ENCODE data around the gene SMPD2.

SMPD2 gene, protein sequence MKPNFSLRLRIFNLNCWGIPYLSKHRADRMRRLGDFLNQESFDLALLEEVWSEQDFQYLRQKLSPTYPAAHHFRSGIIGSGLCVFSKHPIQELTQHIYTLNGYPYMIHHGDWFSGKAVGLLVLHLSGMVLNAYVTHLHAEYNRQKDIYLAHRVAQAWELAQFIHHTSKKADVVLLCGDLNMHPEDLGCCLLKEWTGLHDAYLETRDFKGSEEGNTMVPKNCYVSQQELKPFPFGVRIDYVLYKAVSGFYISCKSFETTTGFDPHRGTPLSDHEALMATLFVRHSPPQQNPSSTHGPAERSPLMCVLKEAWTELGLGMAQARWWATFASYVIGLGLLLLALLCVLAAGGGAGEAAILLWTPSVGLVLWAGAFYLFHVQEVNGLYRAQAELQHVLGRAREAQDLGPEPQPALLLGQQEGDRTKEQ

DNA sequence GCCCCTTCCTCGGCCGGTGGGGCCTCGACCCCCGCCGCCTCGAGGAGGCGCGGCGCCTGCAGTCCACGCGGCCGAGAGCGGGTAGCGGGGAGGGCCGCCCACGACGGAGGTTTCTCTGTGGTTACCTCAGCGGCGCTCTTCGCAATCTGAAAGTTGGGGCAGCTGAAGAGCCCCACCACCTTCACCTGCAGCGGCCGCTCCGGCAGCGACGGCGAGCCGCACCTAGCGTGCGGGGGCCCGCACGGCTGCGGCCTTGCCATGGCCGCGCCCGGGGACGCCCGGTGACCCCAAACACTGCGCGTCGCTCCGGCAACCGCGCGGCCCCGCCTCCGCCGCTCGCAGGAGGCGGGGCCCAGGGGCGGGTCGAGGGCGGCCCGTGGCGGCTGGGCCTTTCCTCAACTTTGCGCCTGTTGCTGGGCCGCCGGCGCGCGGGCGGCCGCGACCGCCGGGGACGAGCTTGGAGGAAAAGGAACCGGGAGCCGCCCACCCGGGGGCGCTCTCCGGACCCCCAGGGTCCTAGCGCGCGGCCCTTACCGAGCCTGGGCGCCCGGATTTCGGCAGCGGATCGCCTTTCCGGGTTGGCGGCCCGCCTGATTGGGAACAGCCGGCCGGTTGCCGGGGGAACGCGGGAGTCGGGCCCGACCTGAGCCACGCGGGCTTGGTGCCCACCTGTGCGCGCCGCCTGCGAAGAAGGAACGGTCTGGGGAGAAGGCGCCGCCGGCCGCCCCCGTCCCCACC is at the start of gene SMPD2, which contains the start of gene PPIL6:
SMPD2 (plus strand) TSS at position 394 of the 738 bp plus-strand sequence. CDS start 398 bp downstream, outside the sequence.
PPIL6 (minus strand) TSS at position 298 of the 738 bp plus-strand sequence; CDS start at position 260, 38 bp downstream.
- peak; percentile 86 to 89 for ATAC-seq

DNA sequence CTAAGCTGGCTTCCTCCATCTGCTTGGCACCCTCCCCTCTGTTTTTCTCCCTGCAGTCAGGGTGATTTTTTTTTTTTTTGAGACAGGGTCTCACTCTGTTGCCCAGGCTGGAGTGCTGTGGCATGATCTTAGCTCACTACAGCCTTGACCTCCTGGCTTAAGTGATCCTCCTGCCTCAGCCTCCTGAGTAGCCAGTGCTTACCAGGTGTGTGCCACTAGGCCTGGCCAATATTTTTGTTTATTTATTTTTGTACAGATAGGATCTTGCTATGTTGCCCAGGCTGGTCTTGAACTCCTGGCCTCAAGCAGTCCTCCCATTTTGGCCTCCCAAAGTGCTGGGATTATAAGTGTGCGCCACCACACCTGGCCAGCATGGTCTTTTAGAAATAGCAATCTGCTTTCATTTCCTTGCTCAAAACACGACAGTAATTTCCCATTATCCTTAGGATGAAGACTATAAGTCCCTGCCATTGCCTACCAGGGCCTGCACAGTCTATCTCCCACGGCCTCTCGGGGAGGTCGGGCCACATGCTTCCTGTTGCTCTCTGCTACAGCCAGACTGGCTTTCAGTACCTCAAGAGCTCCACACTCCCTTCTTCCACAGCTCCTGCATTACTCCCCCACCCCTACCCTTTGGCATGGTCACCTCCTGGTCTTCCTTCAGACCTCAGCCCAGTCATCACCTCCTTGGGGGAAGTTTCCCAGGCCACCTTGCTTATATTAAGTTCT is 47.2 kb upstream of the SMPD2 start:
- no peak for ATAC-seq

- no peak for ATAC-seq
Observed at GRCh38 chr6:109393886-109394281, 46.6 kb upstream of the SMPD2 start.

- ATAC-seq, result no peak
Observed at GRCh38 chr6:109396046-109396718, 44.3 kb upstream of the SMPD2 start.

DNA sequence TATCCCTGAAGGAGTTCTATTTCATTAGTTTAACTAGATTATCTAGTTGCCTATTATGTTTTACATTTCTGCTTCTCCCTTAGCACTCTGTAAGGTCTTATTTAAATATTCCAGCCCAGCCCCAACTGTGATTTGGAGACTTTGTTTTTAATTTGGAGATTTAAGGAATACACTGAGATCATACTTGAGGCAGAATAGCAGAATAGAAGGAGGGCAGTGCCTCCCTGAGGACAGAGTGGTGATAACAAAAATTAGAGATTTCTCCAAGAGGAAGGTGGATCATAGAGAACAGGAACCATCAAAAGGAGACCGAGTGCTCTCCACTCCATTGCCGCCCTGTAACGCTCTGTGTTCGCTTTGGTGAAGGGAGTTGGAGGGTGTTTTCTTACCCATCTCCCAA is 43.5 kb upstream of the SMPD2 start:
- no peak for ATAC-seq

DNA sequence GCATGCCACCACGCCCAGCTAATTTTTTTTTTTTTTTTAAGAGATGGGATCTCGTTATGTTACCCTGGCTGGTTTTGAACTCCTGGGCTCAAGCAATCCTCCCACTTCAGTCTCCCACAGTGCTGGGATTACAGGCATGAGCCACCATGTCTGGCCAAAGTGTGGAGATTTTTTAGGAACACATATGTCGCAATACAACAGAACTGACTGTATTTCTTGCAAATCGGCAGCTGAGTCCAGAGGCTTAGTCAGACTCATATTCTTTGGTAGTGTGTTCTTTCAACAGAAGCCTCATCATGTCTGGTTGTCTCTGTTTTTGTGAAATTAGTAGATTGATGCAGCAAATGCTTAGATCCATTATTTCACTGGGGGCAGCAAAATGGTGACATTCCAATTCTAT is 34.3 kb upstream of the SMPD2 start:
- no peak for ATAC-seq

DNA sequence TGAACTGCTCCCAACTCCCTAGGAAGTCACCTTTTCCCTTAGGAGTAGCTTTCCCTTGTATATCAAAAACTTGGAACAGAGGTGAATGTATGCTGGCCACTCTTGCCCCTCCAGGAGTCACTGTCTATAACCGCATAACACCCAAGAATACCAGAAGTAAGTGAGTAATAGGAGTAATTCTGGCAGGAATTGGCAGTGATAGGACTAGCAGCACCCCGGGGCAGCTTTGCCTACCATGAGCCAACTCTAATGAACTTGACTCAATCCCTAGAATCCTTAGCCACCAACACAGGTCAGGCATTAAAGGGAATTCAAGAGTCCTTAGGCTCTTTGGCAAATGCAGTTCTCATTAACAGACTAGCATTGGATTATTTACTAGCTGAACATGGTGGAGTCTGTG is 29.5 kb upstream of the SMPD2 start:
- ATAC-seq, result no peak

DNA sequence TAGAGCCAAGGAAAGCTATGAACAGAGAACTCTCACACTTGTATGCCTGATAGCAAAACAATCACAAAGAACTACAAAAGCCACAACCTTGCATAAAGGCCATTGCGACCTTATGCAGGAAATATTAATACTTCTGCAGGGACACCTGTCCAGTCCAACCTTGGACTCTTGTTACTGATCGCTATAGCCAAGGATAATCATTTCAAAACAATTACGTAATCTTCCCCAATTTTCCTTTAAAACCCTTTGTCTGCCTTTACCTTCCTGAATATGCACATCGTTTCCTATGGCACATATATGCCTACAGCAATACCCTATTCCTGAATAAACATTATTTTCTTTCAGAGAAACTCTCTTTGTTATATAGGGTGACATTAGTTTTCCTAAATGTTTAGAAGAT is 22.9 kb upstream of the SMPD2 start:
- no peak for ATAC-seq

GRCh38 chr6:109420751-109421150 is 19.8 kb upstream of the SMPD2 start:
- no peak for ATAC-seq

- ATAC-seq, result no peak
Observed at GRCh38 chr6:109421184-109421583, 19.3 kb upstream of the SMPD2 start.

DNA sequence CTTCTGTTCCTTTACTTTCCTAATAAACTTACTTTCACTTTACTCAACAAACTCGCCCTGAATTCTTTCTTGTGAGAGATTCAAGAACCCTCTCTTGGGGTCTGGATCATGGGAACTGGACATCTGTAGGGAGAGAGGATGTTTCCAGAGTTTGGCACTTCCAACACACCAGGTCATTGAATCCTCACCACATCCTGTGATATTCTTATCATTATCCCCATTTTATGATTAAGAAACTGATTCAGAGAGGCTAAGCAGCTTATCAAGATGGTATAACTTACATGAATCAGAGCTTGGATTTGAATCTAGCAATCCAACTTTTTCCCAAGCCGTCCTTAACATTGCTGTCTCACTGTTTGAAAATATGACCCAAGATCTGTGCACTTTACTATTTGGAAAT is 15.6 kb upstream of the SMPD2 start:
- no peak for ATAC-seq

GRCh38 chr6:109428889-109429477 is 11.5 kb upstream of the SMPD2 start:
- no peak for ATAC-seq

DNA sequence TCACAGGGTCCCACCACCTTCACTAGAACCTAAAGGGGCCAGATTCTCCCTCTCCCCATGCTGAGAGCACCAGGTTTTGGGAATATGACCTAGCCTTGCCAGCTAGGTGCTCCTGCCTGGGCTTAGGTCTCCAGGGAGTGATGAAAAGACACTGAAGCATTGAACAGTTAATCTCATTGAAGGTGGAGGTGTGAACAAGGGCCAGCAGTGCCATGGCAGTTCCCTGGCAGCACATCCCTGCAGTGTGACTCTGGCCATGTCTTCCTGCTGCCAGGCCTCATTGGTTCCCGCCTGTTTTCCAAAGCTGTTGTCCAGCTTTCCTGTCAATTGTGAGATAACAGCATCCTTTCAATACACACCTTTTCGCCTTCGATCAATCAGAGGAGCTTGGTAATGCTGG is 11.0 kb upstream of the SMPD2 start:
- no peak for ATAC-seq

DNA sequence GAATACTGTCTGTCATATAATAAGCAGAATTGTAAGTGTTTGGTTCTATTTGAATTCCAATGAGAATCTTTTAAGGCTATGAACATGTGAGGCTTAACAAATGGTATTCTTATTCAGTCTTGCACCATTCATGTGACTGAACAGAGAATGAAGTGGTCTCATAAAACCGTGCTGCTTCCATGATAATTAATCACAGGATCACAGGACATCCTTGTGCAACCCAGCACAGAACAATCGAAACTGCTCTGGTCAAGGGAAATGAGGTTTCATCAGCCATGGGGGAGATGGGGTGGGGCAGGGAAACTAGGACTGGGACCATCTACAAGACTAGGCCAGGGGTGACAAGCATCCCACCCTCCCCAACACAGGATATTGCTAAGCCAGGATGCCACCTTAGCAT is 6.1 kb upstream of the SMPD2 start:
- ATAC-seq, result no peak

DNA sequence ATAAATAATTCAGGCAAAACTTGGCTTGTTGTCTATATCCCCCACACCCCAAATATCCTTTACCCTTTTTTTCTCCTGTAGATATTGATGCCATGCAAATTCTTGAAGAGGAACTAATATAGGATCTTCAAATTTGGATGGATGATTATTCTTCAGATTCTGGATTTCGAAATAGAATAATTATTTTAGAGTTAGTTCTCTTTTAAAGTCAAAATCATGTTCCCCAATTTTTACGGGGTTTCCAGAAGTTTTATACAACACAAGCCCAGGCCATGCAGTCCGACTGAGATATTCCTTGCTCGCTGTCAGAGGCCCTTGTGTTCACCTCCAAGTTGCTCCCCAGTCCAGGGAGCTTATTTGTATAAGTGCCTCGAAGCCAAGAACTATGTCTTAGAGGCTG is 4.5 kb upstream of the SMPD2 start:
- ATAC-seq, result no peak

DNA sequence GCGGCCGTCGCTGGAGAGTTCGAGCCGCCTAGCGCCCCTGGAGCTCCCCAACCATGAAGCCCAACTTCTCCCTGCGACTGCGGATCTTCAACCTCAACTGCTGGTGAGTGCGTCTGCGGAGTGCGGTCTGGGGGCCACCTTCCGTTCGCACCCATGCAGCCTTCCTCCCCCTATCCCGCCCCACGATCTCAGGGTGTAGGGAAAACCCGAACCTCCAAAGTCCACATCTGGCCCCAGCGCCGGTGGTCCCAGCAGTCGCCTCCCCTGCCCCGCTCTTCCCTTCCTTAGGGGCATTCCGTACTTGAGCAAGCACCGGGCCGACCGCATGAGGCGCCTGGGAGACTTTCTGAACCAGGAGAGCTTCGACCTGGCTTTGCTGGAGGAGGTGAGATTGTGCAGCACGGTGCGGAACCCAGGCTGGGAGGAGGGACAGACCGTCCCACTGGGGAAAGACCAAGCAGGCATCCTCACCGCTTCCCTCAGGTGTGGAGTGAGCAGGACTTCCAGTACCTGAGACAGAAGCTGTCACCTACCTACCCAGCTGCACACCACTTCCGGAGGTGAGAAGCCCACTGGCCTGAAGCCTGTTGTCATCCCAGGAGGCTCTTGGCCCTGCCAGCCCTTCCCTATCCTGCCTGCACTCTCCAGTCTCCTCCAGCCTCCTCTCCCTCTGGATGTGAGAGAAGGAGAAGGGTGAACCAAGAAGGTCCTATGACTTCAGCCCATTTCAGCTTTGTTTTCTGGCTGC is 719 bp downstream of the SMPD2 start:
- peak; percentile 24 to 25 for ATAC-seq

DNA sequence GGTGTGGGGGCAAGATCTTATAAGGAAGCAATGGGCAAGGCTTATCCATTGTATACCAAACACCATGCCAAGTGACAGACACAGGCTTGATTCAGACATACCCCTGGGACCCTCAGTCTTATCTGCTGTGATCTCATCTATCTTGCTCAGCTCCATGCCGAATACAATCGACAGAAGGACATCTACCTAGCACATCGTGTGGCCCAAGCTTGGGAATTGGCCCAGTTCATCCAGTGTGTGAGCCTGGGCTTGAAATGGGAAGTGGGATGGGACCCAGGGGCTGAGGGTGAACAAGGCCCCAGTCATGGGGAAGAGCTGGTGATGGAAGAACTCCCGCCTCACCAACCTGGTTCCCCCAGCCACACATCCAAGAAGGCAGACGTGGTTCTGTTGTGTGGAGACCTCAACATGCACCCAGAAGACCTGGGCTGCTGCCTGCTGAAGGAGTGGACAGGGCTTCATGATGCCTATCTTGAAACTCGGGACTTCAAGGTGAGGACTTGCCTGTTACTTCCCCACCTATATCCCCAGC is 1.9 kb downstream of the SMPD2 start:
- ATAC-seq, result no peak

DNA sequence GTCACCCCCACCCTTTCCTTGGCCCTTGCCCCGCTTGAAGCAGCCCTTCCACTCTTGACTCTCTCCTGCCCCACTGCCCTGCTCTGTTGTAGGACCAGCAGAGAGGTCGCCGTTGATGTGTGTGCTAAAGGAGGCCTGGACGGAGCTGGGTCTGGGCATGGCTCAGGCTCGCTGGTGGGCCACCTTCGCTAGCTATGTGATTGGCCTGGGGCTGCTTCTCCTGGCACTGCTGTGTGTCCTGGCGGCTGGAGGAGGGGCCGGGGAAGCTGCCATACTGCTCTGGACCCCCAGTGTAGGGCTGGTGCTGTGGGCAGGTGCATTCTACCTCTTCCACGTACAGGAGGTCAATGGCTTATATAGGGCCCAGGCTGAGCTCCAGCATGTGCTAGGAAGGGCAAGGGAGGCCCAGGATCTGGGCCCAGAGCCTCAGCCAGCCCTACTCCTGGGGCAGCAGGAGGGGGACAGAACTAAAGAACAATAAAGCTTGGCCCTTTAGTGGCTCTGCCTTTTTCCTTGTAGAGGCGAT is 3.0 kb downstream of the SMPD2 start:
- ATAC-seq, result no peak

DNA sequence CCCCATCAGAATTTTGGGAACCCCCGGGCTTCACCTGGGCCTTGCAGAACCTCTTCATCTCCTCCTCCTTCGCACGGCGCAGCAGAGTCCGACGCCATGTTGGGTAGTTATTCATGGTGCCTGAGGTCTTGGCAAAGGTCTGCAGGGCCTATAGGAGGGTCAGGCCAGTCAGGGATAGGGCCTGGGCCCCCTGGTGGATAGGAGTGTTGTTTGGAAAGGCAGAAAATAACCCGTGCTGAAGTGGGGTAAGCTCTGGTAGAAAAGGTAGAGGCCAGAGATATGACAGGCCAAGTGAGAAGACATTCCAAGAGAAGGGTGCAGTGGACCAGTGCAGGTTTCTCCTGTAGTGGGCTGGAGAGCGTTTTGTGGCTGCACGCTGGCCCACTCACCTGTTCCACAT is 4.9 kb downstream of the SMPD2 start:
- ATAC-seq, result no peak

GRCh38 chr6:109446072-109446471 is 5.5 kb downstream of the SMPD2 start:
- no peak for ATAC-seq

- no peak for ATAC-seq
Observed at GRCh38 chr6:109446541-109446940, 6.0 kb downstream of the SMPD2 start.
